Endodermal cell (in vitro differentiated cells): Measurements from ENCODE around the gene CUEDC2. TPM values are rescaled to one million over a fixed set of nuclear protein-coding genes. Genes with fewer than 3 reads are reported as not detected.

Experiments
- DNase-seq: peaks from one replicate; pipeline ENCODE4 v3.0.0-alpha.2; 2017
- H3K27ac ChIP-seq: 2 replicates; pipeline ENCODE4 v1.5.1; 2013; ENCODE audit warnings: mild to moderate bottlenecking, low read depth, low read length, moderate library complexity
- H3K27me3 ChIP-seq: 2 replicates; pipeline ENCODE4 v1.6.1; 2013; ENCODE audit warnings: mild to moderate bottlenecking, low read length, moderate library complexity; ENCODE audit not compliant: insufficient read depth, control insufficient read depth, poor library complexity, severe bottlenecking
- H3K36me3 ChIP-seq: 2 replicates; pipeline ENCODE4 v1.7.0; 2013; ENCODE audit warnings: mild to moderate bottlenecking, low read length, moderate library complexity; ENCODE audit not compliant: control insufficient read depth, insufficient read depth
- H3K4me1 ChIP-seq: one replicate; pipeline ENCODE4 v1.7.0; 2013; ENCODE audit warnings: low read length; ENCODE audit not compliant: control insufficient read depth, insufficient read depth
- H3K4me3 ChIP-seq: 2 replicates; pipeline ENCODE4 v1.5.1; 2013; ENCODE audit warnings: mild to moderate bottlenecking, low read length, moderate library complexity
- H3K9ac ChIP-seq: 2 replicates; pipeline ENCODE4 v1.6.1; 2013; ENCODE audit warnings: mild to moderate bottlenecking, low read length, moderate library complexity; ENCODE audit not compliant: poor library complexity, severe bottlenecking; ENCODE audit errors: extremely low read depth
- H3K9me3 ChIP-seq: 2 replicates; pipeline ENCODE4 v1.6.1; 2013; ENCODE audit warnings: mild to moderate bottlenecking, low read length, moderate library complexity; ENCODE audit not compliant: control insufficient read depth
- H3K27ac Mint-ChIP-seq: 2 replicates; pipeline ENCODE4 v1.8.0; 2020; ENCODE audit warnings: mixed read lengths
- H3K27me3 Mint-ChIP-seq: 2 replicates; pipeline ENCODE4 v1.8.0; 2021; ENCODE audit warnings: mild to moderate bottlenecking, mixed read lengths; ENCODE audit not compliant: insufficient read depth
- H3K36me3 Mint-ChIP-seq: 2 replicates; pipeline ENCODE4 v1.8.0; 2020; ENCODE audit warnings: low read depth, mixed read lengths
- H3K4me1 Mint-ChIP-seq: 2 replicates; pipeline ENCODE4 v1.8.0; 2020; ENCODE audit warnings: mixed read lengths
- H3K4me3 Mint-ChIP-seq: 2 replicates; pipeline ENCODE4 v1.8.0; 2020; ENCODE audit warnings: mild to moderate bottlenecking, moderate library complexity, mixed read lengths
- H3K9me3 Mint-ChIP-seq: 2 replicates; pipeline ENCODE4 v1.8.0; 2020; ENCODE audit warnings: mild to moderate bottlenecking, mixed read lengths
- CTCF ChIP-seq: fragments of 200-600 bp; sonication (generic); conservative IDR thresholded peaks from 2 replicates; pipeline ENCODE4 v1.5.0; 2021; ENCODE audit warnings: antibody characterized with exemption, mild to moderate bottlenecking
- WGBS, 2 experiments: methylation state at CpG; one replicate each; pipeline versions ENCODE4 v1.1.5 to v1.1.7; 2013; ENCODE audit warnings: missing lambda C conversion rate in 2 of 2, mixed read lengths in 1 of 2; ENCODE audit not compliant: insufficient coverage in 1 of 2, insufficient read length in 1 of 2; 5-methylcytosine and 5-hydroxymethylcytosine counted together
- total RNA-seq, 2 donors: library from RNA; stranded (reverse); fragmentation: NEBNext Ultra II Directional in 1 of 2; extraction: Animal tissue kit (Norgen Biotek cat#: 25700) in 1 of 2; gene quantifications; 2 replicates in 1 of 2; 3 replicates in 1 of 2; pipeline ENCODE4 v1.2.1, GENCODE V29; 2021

CUEDC2 gene
- total RNA-seq, 2 donors from 2014 or later: 51.7 to 82.9 TPM

GRCh38 chr10:102412293-102412692 lies 20.1 kb downstream of the CUEDC2 start:
- H3K4me1 Mint-ChIP-seq: peaks cover 18% of the 10 kb centered on the region
- H3K9me3 Mint-ChIP-seq: no peaks in the 10 kb centered on the region
- peaks cover 70% of the 10 kb centered on the region for H3K27me3 Mint-ChIP-seq
- Histone ChIP-seq H3K4me1 (no peaks in the 10 kb centered on the region), H3K27ac (peak overlapping the region; percentile 94), H3K9me3 (no peaks in the 10 kb centered on the region), H3K27me3 (peaks cover 60% of the 10 kb centered on the region), H3K9ac (no peak overlapping the region), H3K36me3 (no peaks in the 10 kb centered on the region), H3K4me3 (no peak overlapping the region)
- WGBS, 2 experiments: 89 to 95% methylated on average over 4 to 10 of the region's 10 CpGs
- H3K27ac Mint-ChIP-seq: no peak overlapping the region
- no peak for TF ChIP-seq CTCF
- DNase-seq: no peak
- no peak overlapping the region for H3K4me3 Mint-ChIP-seq
- no peaks in the 10 kb centered on the region for H3K36me3 Mint-ChIP-seq

GRCh38 chr10:102411341-102412255 lies 20.8 kb downstream of the CUEDC2 start:
- Histone ChIP-seq H3K4me1 (no peaks in the 10 kb centered on the region), H3K27ac (peak overlapping the region; percentile 94), H3K9ac (no peak overlapping the region), H3K9me3 (no peaks in the 10 kb centered on the region), H3K36me3 (no peaks in the 10 kb centered on the region), H3K27me3 (peaks cover 65% of the 10 kb centered on the region), H3K4me3 (no peak overlapping the region)
- DNase-seq: no peak
- no peaks in the 10 kb centered on the region for H3K9me3 Mint-ChIP-seq
- peaks cover 74% of the 10 kb centered on the region for H3K27me3 Mint-ChIP-seq
- no peak for TF ChIP-seq CTCF
- H3K36me3 Mint-ChIP-seq: no peaks in the 10 kb centered on the region
- H3K4me3 Mint-ChIP-seq: peak overlapping the region; percentile 53
- 91 to 95% methylated on average over 10 to 14 of the region's 14 CpGs for WGBS, 2 experiments
- no peak overlapping the region for H3K27ac Mint-ChIP-seq
- peaks cover 18% of the 10 kb centered on the region for H3K4me1 Mint-ChIP-seq

- H3K9ac ChIP-seq: no peak overlapping the region
- no peaks in the 10 kb centered on the region for H3K9me3 Mint-ChIP-seq
- H3K4me1 ChIP-seq: no peaks in the 10 kb centered on the region
- H3K27me3 Mint-ChIP-seq: peaks cover 80% of the 10 kb centered on the region
- H3K4me1 Mint-ChIP-seq: peaks cover 18% of the 10 kb centered on the region
- 12% methylated on average over 23 to 48 of the region's 48 CpGs for WGBS, 2 experiments
- no peaks in the 10 kb centered on the region for H3K36me3 ChIP-seq
- H3K4me3 ChIP-seq: peak overlapping the region; percentile 75
- H3K4me3 Mint-ChIP-seq: peak overlapping the region; percentile 53
- no peaks in the 10 kb centered on the region for H3K36me3 Mint-ChIP-seq
- no peak overlapping the region for H3K27ac ChIP-seq
- no peak overlapping the region for H3K27ac Mint-ChIP-seq
- peaks cover 65% of the 10 kb centered on the region for H3K27me3 ChIP-seq
- H3K9me3 ChIP-seq: no peaks in the 10 kb centered on the region
- DNase-seq: peak; percentile 78
- TF ChIP-seq CTCF: no peak
Observed at GRCh38 chr10:102410429-102411073, 21.8 kb downstream of the CUEDC2 start.
